Upper lobe of right lung (tissue), 1 donor: ENCODE results near the gene GPS1. TPM values are rescaled to one million over a fixed set of nuclear protein-coding genes. Genes with fewer than 3 reads are reported as not detected.

Experiments
- ATAC-seq: fragments of 200-7000 bp; cut with Tn5 transposase; one replicate; pipeline ENCODE4 v1.9.1; 2020; ENCODE audit warnings: mild to moderate bottlenecking, moderate library complexity
- DNase-seq: peaks from one replicate; pipeline ENCODE4 v3.0.0-alpha.2; 2020
- H3K27ac ChIP-seq: fragments of 200-600 bp; one replicate; pipeline ENCODE4 v1.8.0; 2022
- H3K27me3 ChIP-seq: fragments of 200-600 bp; one replicate; pipeline ENCODE4 v1.8.0; 2022; ENCODE audit warnings: mild to moderate bottlenecking
- H3K36me3 ChIP-seq: fragments of 200-600 bp; one replicate; pipeline ENCODE4 v1.8.0; 2022
- H3K4me1 ChIP-seq: fragments of 200-600 bp; one replicate; pipeline ENCODE4 v1.8.0; 2022
- H3K4me3 ChIP-seq: fragments of 200-600 bp; one replicate; pipeline ENCODE4 v1.8.0; 2022; ENCODE audit warnings: mild to moderate bottlenecking
- H3K9me3 ChIP-seq: fragments of 200-600 bp; one replicate; pipeline ENCODE4 v1.8.0; 2022
- CTCF ChIP-seq: fragments of 200-600 bp; IDR thresholded peaks from one replicate; pipeline ENCODE4 v1.8.0; 2022; ENCODE audit warnings: antibody characterized with exemption
- intact Hi-C: fragments of 100-400 bp; cut with DNase I; formaldehyde crosslinking; loops from one replicate; pipeline ENCODE4 v1.11.0; 2022
- total RNA-seq: library from RNA; stranded (reverse); fragmentation: NEBNext Ultra II Directional; extraction: Animal tissue kit (Norgen Biotek cat#: 25700); gene quantifications from one replicate; pipeline ENCODE4 v1.2.1, GENCODE V29; 2021
- donor health status: DM: no; HTN: yes; CAD: no; lungs with severe emphysema.

The GPS1 gene
- total RNA-seq, 1 donor from 2014 or later: 78.0 TPM

DNA sequence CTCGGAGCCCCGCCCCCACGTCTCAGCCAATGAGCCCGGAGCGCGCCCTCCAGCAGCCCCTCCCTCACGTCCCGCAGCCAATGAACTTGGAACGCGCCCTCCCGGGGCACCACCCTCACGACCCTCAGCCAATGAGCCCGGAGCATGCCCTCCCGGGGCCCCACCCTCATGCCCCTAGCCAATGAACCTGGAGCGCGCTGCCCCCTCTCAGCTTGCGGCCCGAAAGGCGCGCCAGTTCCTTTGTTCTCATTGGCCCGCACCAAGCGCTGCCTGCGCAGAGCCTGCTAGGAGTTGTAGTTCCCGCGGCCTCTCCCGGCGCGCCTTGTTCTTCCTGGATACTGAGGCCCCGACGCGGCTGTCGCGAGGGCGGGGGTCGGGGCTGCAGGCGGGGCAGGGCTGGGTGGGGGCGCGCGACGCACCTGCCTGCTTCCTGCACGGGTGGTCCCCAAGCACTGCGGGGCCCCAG is 28.7 kb upstream of the GPS1 start, which contains the start of gene LRRC45:
Gene LRRC45 (plus strand): TSS at position 325 of the 466 bp plus-strand sequence. CDS start 339 bp downstream, outside the sequence.
- intact Hi-C loops: no loop called here
- Histone ChIP-seq H3K4me1 (peaks cover 20% of the 10 kb centered on the region), H3K27ac (peak within 1 kb of the TSS; percentile 78), H3K9me3 (no peaks in the 10 kb centered on the region), H3K27me3 (no peaks in the 10 kb centered on the region), H3K36me3 (no peaks in the 10 kb centered on the region), H3K4me3 (peak within 1 kb of the TSS; percentile 98)
- peak; percentile 95 for ATAC-seq
- TF ChIP-seq CTCF: no peak
- peak; percentile 100 for DNase-seq

- Histone ChIP-seq H3K9me3 (no peaks in the 10 kb centered on the region), H3K4me1 (peaks cover 20% of the 10 kb centered on the region), H3K27ac (peak overlapping the region; percentile 53), H3K36me3 (no peaks in the 10 kb centered on the region), H3K4me3 (peak overlapping the region; percentile 68), H3K27me3 (no peaks in the 10 kb centered on the region)
- ATAC-seq: peak; percentile 0
- TF ChIP-seq CTCF: no peak
- DNase-seq: no peak
- intact Hi-C loops: no loop called here
These were observed 28.1 kb upstream of the GPS1 start for GRCh38 chr17:82023447-82024241.

- no peak for TF ChIP-seq CTCF
- Histone ChIP-seq H3K4me1 (peaks cover 20% of the 10 kb centered on the region), H3K27ac (no peak overlapping the region), H3K4me3 (no peak overlapping the region), H3K9me3 (no peaks in the 10 kb centered on the region), H3K36me3 (no peaks in the 10 kb centered on the region), H3K27me3 (no peaks in the 10 kb centered on the region)
- ATAC-seq (no peak), DNase-seq (no peak)
- intact Hi-C loops: no loop called here
These were observed 26.8 kb upstream of the GPS1 start for GRCh38 chr17:82024859-82025258.

GRCh38 chr17:82025401-82026107 is 26.1 kb upstream of the GPS1 start:
- Histone ChIP-seq H3K9me3 (no peaks in the 10 kb centered on the region), H3K27ac (no peak overlapping the region), H3K36me3 (no peaks in the 10 kb centered on the region), H3K4me3 (no peak overlapping the region), H3K27me3 (no peaks in the 10 kb centered on the region), H3K4me1 (peaks cover 24% of the 10 kb centered on the region)
- no peak for ATAC-seq
- intact Hi-C loops: no loop called here
- TF ChIP-seq CTCF: no peak
- DNase-seq: no peak

DNA sequence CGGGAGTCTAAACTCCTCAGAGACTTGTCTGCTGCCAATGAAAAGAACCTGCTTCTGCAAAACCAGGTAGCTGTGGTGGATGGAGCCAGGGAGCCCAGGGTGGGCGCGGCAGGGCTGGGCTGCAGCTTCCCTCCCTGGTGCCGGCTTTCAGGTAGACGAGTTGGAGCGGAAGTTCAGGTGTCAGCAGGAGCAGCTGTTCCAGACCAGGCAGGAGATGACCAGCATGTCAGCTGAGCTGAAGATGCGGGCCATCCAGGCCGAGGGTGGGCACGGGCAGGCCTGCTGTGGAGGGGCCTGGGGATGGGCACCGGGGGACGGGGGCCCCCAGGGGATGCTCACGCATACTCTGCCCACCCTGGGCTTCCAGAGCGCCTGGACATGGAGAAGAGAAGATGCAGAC is 23.5 kb upstream of the GPS1 start:
- Histone ChIP-seq H3K9me3 (no peaks in the 10 kb centered on the region), H3K27me3 (no peaks in the 10 kb centered on the region), H3K4me1 (peaks cover 20% of the 10 kb centered on the region), H3K4me3 (no peak overlapping the region), H3K36me3 (no peaks in the 10 kb centered on the region), H3K27ac (no peak overlapping the region)
- ATAC-seq (no peak), DNase-seq (no peak)
- intact Hi-C loops: no loop called here
- no peak for TF ChIP-seq CTCF
